SK-N-MC (cell line): ENCODE data around the gene SULT1A2.
"Not testable (repeated sequence)": the region's sequence is repeated elsewhere in the genome, so short reads cannot be mapped to it uniquely, and the experiment has no call there.

Experiments used
- DNase-seq: peaks from one replicate; pipeline ENCODE4 v3.0.0-alpha.2; 2011; ENCODE audit warnings: low read depth, low spot score
- H3K27ac ChIP-seq: fragments of 200-600 bp; sonication (generic); 2 replicates; pipeline ENCODE4 v1.5.1; 2016; ENCODE audit warnings: mixed run types
- H3K36me3 ChIP-seq: fragments of 200-600 bp; sonication (generic); 2 replicates; pipeline ENCODE4 v1.6.1; 2017; ENCODE audit warnings: antibody characterized with exemption, low read length, mixed read lengths; ENCODE audit not compliant: insufficient read depth
- H3K4me3 ChIP-seq: fragments of 200-600 bp; sonication (generic); 2 replicates; pipeline ENCODE4 v1.5.1; 2016
- H3K9ac ChIP-seq: fragments of 200-600 bp; sonication (generic); 2 replicates; pipeline ENCODE4 v1.8.0; 2017; ENCODE audit warnings: mixed run types, mixed read lengths; ENCODE audit not compliant: insufficient read length
- H3K9me3 ChIP-seq: fragments of 200-600 bp; sonication (generic); 2 replicates; pipeline ENCODE4 v1.6.1; 2017; ENCODE audit warnings: low read depth, mild to moderate bottlenecking, antibody characterized with exemption, low read length, moderate library complexity, mixed read lengths
- EZH2 ChIP-seq: fragments of 200-600 bp; sonication (generic); IDR thresholded peaks from one replicate; pipeline ENCODE4 v1.6.1; 2017; ENCODE audit warnings: antibody characterized with exemption
- FOXP2 ChIP-seq: optimal IDR thresholded peaks from 2 replicates; pipeline ENCODE3; 2011; ENCODE audit warnings: mild to moderate bottlenecking, moderate library complexity; ENCODE audit not compliant: insufficient read depth; ENCODE audit errors: extremely low read length, control extremely low read depth
- POLR2AphosphoS5 ChIP-seq: IDR thresholded peaks from 2 replicates; pipeline ENCODE4 v1.6.1; 2012; ENCODE audit warnings: mild to moderate bottlenecking, low read depth, low read length, borderline replicate concordance

SULT1A2 gene

DNA sequence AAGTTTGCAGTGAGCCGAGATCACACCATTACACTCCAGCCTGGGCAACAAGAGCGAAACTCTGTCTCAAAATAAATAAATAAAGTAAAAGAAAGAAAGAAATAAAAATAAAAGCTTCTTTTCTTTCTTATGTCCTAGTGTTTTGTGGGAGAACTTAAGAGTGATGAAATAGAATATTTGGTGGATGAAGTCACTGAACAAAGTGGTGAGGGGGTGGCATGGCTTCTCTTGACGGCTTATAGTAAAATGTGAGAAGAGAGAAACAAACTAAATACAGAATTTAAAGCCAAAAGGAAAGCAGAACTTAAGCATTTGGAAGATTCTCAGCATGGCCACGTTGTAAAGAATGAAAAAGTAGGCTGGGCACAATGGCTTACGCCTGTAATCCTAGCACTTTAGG is 27.8 kb downstream of the SULT1A2 start:
- no peak for TF ChIP-seq FOXP2
- no peak for TF ChIP-seq EZH2
- TF ChIP-seq POLR2AphosphoS5, result no peak
- H3K9ac ChIP-seq, result no peak overlapping the region
- H3K27ac ChIP-seq, result no peak overlapping the region
- peaks cover 2% of the 10 kb centered on the region; the same call in 1 of the 2 replicates for H3K9me3 ChIP-seq
- H3K36me3 ChIP-seq, result peaks cover 7% of the 10 kb centered on the region; the same call in 1 of the 2 replicates
- H3K4me3 ChIP-seq, result no peak overlapping the region
- DNase-seq, result no peak

DNA sequence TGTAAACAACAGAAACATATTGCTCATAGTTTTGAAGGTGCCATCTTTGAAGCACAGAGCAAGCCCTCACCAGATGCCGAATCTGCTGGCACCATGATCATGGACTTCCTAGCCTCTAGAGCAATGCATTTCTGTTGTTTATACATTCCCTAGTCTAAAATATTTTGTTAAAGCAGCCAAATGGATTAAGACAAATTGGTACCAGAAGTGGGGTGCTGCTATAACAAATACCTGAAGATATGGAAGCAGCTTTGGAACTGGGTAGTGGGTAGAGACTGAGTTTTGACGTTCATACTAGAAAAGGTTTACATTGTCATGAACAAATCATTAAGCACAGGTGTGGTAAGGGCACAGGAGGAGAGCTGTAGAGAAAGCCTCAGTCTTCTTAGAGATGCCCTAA is 29.6 kb downstream of the SULT1A2 start:
- no peak for DNase-seq
- Histone ChIP-seq H3K4me3 (no peak overlapping the region), H3K36me3 (peaks cover 7% of the 10 kb centered on the region; the same call in 1 of the 2 replicates), H3K27ac (no peak overlapping the region), H3K9me3 (peaks cover 2% of the 10 kb centered on the region; the same call in 1 of the 2 replicates), H3K9ac (no peak overlapping the region)
- no peak for TF ChIP-seq EZH2
- TF ChIP-seq POLR2AphosphoS5, result no peak
- TF ChIP-seq FOXP2, result no peak

DNA sequence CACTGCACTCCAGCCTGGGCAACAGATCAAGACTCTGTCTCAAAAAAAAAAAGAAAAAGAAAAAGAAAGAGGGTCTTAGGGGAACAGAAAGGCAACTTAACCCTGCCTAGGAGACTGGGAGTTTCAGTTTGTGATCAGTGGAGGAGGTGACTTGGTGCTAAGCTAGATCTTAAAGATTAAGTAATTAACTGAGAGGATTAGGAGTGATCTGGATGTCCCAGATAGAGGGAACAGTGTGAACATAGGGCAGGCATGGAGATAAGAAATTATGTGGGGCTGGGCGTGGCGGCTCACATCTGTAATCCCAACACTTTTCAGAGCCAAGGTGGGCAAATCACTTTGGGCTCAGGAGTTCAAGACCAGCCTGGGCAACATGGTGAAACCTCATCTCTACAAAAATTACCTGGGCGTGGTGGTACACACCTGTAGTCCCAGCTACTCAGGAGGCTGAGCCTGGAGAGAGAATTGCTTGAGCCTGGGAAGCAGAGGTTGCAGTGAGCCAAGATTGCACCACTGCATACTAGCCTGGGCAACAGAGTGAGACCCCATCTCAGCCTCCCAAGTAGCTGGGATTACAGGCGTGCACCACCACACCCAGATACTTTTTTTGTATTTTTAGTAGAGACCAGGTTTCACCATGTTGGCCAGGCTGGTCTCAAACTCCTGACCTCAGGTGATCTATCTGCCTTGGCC is 30.5 kb downstream of the SULT1A2 start:
- H3K9ac ChIP-seq, DNase-seq, H3K4me3 ChIP-seq, H3K36me3 ChIP-seq, H3K27ac ChIP-seq, H3K9me3 ChIP-seq: not testable (repeated sequence)

DNA sequence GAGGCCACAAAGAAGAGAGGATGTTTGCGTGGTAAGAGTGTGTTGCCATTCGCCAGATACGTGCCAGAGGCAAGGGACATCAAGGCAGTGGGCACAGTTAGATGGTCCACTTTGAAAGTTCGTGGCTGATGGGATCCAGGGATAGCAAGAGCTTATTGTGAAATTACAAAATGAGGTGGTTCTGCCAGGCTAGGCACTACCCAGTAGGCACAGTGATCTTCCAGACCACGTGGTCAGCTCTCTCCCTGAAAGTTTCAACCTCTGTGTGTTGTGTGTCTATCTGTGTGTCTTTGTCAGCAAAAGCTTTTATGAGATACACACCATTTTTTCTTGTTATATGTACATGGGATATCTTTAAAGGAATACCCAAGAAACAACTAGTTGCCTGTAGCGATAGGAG is 33.6 kb downstream of the SULT1A2 start:
- H3K9ac ChIP-seq, result no peak overlapping the region
- H3K4me3 ChIP-seq, result no peak overlapping the region
- H3K9me3 ChIP-seq, result peaks cover 2% of the 10 kb centered on the region; the same call in 1 of the 2 replicates
- TF ChIP-seq EZH2 (no peak), POLR2AphosphoS5 (no peak), FOXP2 (no peak)
- peaks cover 21% of the 10 kb centered on the region for H3K36me3 ChIP-seq
- H3K27ac ChIP-seq, result no peak overlapping the region
- DNase-seq, result no peak

DNA sequence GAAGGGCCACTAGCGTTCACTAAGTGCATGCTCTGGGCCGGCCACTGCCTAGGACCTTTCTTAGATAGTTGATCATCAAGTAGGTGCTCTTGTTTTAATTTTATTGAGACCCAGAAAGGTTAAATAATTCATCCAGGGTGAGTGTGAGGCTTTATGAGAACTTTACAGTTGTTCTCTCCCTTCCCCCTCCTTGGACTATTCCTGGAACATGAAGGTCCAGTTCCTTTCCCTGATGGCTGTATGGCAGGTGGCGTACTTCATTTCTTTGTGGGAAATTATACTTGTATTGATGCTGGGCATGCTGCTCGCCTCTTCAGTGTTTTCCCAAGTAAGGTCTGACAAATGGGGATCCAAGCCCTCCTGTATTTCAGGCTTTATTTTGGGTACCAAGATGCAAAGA is 34.7 kb downstream of the SULT1A2 start:
- 0 out of 2 replicates have a peak, but pooled peaks cover 2% of the 10 kb centered on the region for H3K9me3 ChIP-seq
- no peak overlapping the region for H3K27ac ChIP-seq
- peaks cover 26% of the 10 kb centered on the region for H3K36me3 ChIP-seq
- H3K9ac ChIP-seq, result no peak overlapping the region
- TF ChIP-seq POLR2AphosphoS5 (no peak), EZH2 (no peak), FOXP2 (no peak)
- H3K4me3 ChIP-seq, result no peak overlapping the region
- DNase-seq, result no peak

DNA sequence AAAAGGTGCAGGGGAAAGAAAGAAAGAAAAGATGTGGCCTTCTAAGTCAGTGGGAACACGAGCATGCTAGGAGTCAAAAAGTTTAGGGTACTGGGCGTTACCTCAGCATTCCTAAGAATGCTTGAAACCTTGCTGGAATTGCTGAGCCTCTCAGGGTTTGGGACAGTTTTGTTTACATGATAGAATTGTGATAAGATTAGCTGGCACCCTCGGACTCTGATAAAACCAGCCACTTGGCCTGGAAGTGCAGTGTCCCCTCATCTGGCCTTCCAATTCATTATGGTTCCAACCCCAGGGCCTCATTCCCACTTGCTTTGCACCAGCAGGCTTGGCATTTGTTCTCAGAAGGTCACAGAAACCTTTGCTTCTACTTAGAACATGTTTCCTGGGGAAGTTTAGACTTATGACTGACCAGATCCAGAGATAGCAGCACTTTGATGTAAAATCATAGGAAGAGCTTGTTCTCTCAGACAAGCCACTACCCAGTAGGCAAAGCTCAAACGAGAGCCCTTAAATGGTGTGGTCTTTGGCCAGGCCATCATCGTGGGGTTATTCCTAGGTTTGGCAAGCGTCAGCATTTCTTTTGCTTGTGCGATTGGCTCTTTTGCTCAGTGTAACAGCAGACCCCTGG is 35.2 kb downstream of the SULT1A2 start:
- no peak for TF ChIP-seq FOXP2
- TF ChIP-seq POLR2AphosphoS5, result no peak
- no peak for TF ChIP-seq EZH2
- Histone ChIP-seq H3K9me3 (no peaks in the 10 kb centered on the region), H3K4me3 (no peak overlapping the region), H3K27ac (no peak overlapping the region), H3K36me3 (peaks cover 30% of the 10 kb centered on the region), H3K9ac (no peak overlapping the region)
- DNase-seq, result no peak

DNA sequence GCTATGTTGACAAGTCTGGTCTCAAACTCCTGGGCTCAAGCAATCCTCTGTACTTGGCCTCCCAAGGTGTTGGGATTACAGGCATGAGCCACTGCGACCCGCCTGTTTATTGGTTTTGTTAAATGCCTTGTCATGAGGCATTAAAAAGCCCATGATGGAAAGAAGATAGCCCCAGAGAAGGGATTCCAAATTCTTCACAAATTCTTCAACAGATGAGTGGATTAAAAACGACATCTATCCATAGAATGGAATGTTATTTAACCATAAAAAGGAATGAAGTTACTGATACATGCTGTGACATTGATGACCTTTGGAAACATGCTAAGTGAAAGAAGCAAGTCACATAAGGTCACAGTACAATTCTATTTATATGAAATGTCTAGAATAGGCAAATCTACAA is 38.4 kb downstream of the SULT1A2 start:
- Histone ChIP-seq H3K9me3 (no peaks in the 10 kb centered on the region), H3K4me3 (no peak overlapping the region), H3K36me3 (peaks cover 25% of the 10 kb centered on the region), H3K27ac (no peak overlapping the region), H3K9ac (no peak overlapping the region)
- TF ChIP-seq POLR2AphosphoS5 (no peak), EZH2 (no peak), FOXP2 (no peak)
- no peak for DNase-seq

DNA sequence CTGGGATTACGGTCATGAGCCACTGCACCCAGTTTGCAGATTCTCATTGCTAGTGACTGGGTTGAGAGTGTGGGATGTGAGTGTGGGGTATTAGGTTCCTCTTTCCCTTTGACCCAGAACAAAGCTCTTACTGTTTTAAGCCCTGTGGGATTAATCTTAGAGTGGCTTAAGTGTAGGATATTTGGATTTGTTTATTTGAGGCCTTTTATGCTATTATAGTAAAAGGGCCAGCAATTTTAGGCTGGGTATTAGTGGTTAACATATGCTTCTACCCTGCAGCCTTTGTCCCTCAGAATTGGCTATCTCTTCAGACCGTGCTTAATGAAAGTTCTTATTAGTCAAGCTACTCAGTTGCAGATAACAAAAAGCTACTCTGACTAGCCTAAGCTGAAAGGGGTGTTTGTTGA is 39.9 kb downstream of the SULT1A2 start:
- TF ChIP-seq POLR2AphosphoS5 (no peak), FOXP2 (no peak), EZH2 (no peak)
- Histone ChIP-seq H3K9me3 (no peaks in the 10 kb centered on the region), H3K4me3 (no peak overlapping the region), H3K27ac (no peak overlapping the region), H3K36me3 (peaks cover 25% of the 10 kb centered on the region), H3K9ac (no peak overlapping the region)
- no peak for DNase-seq

DNA sequence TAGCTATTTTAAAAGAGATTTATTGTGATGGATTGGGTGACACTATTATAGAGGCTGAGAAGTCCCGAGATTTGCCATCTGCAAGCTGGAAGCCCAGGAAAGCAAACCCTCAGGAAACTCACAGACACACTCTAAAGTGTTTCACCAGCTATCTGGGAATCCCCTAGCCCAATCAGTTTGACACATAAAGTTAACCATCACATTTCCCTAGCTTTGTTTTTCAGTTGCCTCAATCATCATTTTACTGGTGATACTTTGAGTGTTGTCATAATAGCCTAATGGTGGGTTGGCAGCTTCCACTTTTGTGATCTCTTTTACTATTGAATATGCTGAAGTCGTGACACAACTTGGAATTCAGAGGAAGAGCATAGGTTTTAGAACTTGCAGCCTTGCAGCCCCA is 41.3 kb downstream of the SULT1A2 start:
- no peak for DNase-seq
- TF ChIP-seq EZH2, result no peak
- no peak for TF ChIP-seq POLR2AphosphoS5
- TF ChIP-seq FOXP2, result no peak
- H3K9me3 ChIP-seq, result no peaks in the 10 kb centered on the region
- H3K36me3 ChIP-seq, result peaks cover 25% of the 10 kb centered on the region
- H3K4me3 ChIP-seq, result no peak overlapping the region
- no peak overlapping the region for H3K27ac ChIP-seq
- H3K9ac ChIP-seq, result no peak overlapping the region
